ENCODE data around the gene GIPC2.

The GIPC2 gene

DNA sequence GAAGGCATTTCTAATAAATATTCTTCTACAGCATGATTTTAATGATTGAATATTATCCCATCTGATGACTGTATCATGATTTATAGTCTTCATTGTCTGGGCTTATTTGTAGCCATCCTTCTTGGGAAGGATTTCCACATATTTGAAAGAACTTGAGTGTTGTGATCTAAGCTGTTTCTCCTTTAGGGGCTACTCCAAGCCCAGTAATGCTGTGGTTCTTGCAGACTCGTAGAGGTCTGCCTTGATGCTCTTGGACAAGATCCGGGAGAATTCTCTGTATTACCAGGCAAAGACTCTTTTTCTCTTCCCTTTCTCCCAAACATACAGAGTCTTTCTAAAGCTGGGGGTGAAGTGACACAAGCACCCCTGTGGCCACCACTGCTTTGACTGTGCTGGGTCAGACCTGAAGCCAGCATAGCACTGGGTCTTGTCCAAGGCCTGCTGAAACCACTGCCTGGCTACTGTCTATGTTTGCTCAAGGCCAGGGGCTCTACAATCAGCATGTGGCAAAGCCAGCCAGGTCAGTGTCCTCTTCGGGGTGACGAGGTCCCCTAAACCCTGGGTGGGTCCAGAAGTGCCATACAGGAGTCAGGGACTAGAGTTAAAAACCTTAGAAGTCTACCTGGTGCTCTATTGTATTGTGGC is 107.4 kb downstream of the GIPC2 start:
- DNase-seq, result no peak

DNA sequence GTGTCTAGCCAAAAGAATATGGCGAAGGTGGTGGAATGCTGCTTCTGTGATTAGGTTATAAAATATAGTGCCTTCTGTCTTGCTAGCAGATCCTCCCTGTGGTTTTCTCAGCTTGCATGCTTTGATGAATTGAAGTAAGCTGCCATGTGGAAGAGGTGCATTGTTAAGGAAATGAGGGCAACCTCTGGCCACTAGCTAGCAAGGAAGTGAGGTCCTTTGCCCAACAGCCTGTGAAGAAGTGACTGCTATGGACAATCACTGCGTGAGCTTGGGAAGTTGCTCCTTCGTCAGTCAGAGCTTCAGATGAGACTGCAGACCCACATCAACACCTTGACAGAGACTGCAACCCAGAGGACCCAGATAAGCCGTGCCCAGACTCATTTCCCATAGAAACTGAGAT is 109.4 kb downstream of the GIPC2 start:
- DNase-seq, result no peak

DNA sequence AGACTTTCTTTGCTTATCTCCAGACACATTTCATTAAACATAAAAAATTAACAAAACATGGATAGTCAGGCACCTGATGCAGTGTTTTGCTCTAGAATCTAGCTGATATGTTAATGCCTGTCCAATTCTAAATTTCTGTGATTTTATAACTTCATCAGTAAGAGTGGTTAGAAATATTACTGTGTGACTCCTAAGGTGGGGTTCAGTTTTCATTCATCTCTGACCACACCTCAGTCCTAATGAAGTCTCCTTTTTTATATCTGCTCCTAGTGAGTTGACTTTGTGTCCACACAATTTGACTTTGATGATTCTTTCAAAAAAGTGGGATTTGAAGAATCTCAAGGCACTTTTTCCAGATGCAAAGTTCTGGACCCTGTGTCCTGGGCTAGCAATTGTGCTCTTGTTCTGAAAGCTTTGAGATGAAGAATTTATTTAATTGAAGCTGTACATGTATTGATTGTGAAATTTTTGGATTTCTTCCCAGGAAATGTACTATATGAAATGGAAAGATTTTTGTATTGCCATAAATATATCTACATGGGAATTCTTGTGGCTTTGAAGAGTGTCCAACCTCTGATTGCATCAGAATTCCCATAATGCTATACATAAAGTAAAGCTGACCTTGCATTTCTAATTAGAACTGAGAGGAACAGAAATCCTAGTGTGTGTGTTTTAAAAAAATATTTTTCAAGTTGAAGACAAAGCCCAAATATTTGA is 111.2 kb downstream of the GIPC2 start:
- no peak for DNase-seq

DNA sequence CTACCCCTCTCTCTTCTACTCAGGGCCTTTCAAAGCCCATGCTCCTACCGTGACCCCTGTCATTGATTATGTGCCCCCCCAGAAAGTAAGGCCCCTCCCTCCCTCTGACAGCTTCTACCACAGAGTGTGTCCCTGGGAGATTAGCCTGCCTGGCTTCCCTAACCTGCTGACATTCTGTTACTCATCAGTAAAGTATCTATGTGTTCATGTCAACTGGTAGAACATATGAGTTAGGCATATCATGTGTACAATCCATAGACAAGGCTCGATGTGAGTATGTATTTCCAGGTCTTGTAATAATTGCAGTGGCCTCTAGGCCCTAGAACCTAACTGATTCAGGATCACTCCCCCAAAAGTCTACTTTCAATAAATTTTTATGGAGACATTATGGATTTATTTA is 120.0 kb downstream of the GIPC2 start:
- DNase-seq, result no peak

DNA sequence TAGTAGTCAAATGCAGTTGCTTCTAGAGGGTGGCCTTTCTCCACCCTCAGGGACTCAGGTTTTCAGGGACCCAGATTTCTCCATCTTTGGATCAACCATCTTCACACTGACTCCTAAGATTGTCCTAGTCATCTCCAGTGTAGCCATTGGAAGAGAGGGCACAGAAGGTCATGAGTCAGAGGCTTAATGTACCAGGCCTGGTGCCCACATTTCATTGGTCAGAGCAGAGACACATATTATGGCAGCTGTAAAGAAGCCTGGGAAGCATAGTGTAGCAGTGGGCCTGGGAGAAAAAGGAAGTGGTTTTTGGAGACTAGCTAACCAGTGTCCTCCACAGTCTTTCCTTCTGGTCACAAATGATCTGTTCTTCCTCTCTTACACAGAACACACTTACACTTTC is 122.5 kb downstream of the GIPC2 start:
- no peak for DNase-seq

DNA sequence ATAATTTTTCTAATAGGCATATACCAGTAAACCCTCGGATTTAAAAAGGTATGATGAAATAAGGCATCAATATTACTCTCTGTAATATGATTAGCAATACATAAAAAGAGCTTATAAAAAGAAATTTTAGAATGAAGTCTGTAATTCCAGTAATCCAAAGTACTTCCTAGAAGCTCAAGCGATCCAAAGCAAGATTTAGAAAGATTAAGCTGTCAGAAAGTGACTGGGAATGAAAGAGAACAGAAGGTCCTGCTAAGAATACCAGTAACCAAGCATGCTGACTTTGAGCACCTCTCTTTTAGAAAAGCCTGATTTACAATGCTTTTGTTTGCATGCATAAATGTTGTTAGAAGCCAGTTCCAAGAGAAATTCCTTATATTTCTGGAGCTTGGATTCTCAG is 125.1 kb downstream of the GIPC2 start:
- no peak for DNase-seq

DNA sequence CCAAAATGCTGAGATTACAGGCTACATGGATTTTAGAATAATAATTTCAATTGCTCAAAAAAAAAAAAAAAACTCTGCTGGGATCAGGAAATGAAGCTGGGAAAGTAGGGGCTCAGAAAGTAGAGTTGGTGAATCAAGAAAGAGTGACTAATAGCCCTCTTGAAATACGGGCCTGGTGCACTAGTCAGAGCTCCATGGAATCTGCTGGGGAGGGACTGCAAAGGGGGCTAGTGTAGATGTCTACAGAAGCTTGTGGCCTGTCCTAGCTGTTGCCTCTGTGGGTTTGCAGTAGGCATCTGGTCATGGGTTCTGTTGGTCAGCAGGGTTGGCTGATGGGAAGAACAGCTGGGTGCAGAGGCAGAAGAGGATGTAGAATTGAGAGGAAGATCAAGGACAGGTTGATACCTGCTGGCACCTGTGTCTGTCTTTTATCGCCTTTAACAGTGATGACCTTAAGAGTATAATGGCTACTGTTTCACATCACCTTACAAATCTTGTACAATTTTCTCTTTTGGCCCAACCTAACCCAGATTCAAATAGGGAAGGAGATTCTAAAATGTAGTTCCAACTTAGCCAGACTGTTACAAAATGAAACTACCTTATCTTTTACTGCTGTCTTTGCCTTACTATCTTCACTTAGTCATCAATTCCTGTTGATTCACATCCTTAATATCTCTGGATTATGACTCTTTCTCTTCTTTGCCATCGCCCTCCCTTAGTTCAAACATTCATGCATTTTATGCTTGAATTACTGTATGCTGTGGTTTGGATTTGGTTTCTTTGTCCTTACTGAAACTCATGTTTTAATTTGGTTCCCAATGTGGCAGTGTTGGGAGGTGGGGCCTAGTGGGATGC is 126.2 kb downstream of the GIPC2 start:
- DNase-seq, result no peak

DNA sequence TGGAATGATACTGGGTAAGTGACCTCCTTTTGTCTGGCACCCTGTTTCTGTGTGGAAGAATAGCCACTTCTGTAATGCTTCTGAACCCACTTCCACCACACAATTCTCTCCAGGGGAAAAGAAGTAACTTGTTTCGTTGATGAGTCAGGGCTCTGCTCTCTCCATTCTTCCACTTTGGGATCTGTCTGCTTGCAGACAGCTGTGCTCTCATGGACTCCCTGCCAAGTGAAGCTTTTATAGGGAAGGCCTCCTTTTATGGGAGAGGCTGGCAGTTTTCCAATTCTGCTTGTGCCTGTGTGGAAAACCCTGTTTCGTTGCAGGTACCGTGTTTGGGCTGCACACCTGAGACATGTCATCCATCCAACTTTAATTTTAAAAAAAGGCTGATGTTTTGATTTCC is 130.7 kb downstream of the GIPC2 start:
- no peak for DNase-seq

DNA sequence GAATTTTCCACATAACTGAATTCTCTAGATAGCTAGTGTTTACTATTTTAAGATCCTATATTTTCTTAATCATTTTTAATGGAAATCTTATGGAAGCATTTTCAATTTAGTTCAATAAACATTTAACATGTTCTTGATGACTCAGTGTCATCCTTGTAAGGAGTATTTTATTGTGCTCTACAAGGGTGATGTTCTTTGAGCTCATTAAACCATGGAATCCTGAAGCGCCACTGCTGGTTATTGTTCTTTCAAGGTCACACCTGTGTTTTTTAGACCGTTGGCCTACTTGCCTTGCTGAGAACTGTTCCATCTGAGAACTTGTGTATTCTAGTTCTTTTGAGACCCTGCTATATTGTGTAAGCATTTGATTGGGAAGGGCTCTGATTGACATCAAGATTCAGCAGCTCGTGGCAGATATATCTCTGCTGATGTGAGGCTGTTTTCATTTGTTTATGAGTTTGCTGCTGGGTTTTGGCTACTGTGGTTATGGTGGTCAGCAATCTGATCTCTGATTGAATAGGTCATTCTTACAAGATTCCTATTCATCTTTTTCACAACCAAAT is 132.0 kb downstream of the GIPC2 start:
- DNase-seq, result no peak

DNA sequence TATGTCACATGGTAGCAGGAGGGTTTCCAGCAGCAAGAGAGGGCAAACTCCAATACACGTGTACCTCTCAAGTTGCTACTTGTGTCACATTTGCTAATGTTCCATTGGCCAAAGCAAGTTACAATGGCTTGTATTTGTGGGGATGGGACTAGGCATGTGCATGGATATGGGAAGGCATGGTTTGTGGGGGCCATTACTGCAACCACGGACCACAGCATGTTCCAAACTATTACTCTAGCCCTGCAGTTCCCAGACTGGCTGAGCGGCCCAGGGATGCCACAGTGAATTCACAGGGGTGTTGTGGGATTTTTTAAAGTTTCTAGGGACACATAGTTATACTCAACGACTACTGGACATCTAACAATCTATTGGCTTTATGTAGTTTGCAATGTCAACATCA is 133.1 kb downstream of the GIPC2 start:
- no peak for DNase-seq

DNA sequence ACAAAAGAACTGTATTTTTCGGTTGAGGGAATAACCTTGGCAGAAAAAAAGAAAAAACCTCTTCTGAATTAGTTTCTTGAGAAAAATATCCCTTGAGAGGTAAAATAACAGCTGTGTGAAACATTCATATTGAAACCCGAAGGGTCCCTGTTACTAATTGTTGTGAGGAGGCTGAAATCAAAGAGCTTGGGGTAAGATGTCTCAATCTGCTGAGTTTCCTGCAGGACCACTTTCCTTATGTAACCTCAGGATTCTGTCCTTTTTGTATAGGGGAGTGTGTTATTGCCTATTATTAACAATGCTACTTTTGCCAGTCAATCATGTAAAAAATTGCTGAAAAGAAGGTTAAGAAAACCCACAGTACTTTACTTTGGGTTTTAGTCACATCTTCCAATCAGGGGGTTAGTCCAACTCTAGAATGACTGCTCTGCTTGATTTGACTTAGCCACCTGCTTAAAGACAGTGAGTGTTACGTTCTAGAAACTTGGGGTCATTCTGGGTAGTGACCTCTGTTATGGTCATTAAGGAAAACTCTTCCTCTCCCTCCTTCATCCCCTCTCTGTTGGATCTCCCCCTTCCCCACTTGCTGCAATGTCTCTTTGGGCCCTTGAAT is 138.8 kb downstream of the GIPC2 start:
- no peak for DNase-seq
